OCI-LY7 (cell line): Measurements from ENCODE around the gene MED22.

Source experiments
- CTCF ChIP-seq: fragments of 200-600 bp; sonication (generic); conservative IDR thresholded peaks from 2 replicates; pipeline ENCODE4 v1.5.1; 2014; ENCODE audit warnings: mild to moderate bottlenecking, antibody characterized with exemption, low read length, moderate library complexity, mixed read lengths
- EZH2phosphoT487 ChIP-seq: fragments of 200-600 bp; sonication (generic); IDR thresholded peaks from 2 replicates; pipeline ENCODE4 v1.6.1; 2018; ENCODE audit warnings: low read depth, borderline replicate concordance, mild to moderate bottlenecking, mixed run types, antibody characterized with exemption, low read length, moderate library complexity, mixed read lengths

GRCh38 chr9:133332381-133332730 is 15.6 kb downstream of the MED22 start:
- TF ChIP-seq CTCF (no peak), EZH2phosphoT487 (no peak)
